ENCODE results near the gene PCDH19.

Gene PCDH19

DNA sequence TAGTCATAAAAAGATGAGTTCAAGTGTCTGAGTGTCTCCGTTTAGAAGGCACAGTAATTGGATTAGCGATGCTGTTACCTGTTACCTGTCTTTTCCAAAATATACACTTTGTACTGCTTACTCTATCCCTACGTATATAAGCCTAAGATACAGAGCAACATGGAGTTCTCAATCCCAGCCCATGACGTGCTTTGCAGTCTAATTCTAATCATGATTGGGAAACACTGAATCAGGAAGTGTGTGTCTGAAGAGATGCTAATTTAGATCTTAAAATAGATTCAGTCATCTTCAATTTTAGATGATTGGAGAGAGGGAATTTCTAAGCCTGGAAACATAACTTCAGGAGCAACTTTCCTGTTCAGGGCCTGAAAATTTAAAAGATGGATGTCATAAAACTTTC lies 115.1 kb downstream of the PCDH19 start:
- DNase-seq: no peak

GRCh38 chrX:100289066-100289558 lies 121.0 kb downstream of the PCDH19 start:
- DNase-seq: no peak

- no peak for DNase-seq
Measured at GRCh38 chrX:100277231-100277630, 132.8 kb downstream of the PCDH19 start.

- DNase-seq: no peak
Measured at GRCh38 chrX:100274916-100275315, 135.2 kb downstream of the PCDH19 start.

- DNase-seq: no peak
Measured at GRCh38 chrX:100265179-100265578, 144.9 kb downstream of the PCDH19 start.

GRCh38 chrX:100264200-100264599 lies 145.9 kb downstream of the PCDH19 start:
- no peak for DNase-seq

DNA sequence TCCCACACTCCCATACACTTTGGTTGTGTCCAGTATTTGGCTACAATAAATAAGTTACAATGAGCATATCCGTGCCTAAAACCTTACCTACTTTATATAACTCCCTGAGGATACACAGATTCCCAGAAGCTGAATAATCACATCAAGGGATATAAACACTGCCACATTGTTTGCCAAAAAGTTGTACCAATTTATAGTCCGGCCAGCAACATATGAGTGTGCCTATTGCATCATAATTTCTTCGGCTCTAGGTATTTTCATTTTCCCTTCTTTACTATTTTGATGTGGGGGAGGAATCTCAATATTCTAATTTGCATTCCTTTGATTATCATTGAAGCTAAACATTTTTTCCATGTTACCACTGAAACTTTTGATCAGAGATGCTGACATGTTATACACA lies 146.4 kb downstream of the PCDH19 start:
- DNase-seq: no peak

- DNase-seq: no peak
Measured at GRCh38 chrX:100248885-100249493, 161.1 kb downstream of the PCDH19 start.

DNA sequence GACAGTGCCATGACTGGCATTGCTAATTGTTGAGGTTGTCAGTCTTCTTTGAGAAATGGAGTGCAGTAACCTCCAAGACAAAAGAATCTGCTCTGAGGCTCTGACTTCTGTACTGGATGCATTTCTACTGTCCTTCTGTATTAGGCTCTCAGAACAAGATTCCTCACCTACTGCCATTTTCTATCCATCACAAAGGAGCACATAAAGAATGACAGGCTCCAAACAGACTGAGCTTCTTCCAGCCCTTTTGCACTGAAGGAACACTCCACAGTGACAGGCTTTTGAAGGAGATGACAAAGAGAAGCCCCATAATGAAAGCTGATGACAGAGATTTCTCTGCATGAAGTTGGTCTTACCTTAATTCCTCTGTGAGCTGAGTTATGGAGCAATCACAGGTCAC lies 162.2 kb downstream of the PCDH19 start:
- no peak for DNase-seq

- no peak for DNase-seq
Measured at GRCh38 chrX:100244681-100245080, 165.4 kb downstream of the PCDH19 start.

Measured in CD4-positive, alpha-beta T cell treated with Interleukin-6 for 4 hours (primary cell).